A172 (cell line): Measurements from ENCODE around the gene TMEM150C. TPM values are rescaled to one million over a fixed set of nuclear protein-coding genes. Genes with fewer than 3 reads are reported as not detected.

Experiments used
- DNase-seq: peaks from one replicate; pipeline ENCODE4 v3.0.0-alpha.2; 2015; ENCODE audit warnings: low spot score
- total RNA-seq: library from RNA; depleted of rRNA; stranded (reverse); fragments of >200 nt; shearing (Covaris generic); gene quantifications from 2 replicates; pipeline ENCODE4 v1.2.3, GENCODE V29; 2014; rRNA removed

Gene TMEM150C
- 2.5 and 3.2 TPM in 2 replicates for total RNA-seq

DNA sequence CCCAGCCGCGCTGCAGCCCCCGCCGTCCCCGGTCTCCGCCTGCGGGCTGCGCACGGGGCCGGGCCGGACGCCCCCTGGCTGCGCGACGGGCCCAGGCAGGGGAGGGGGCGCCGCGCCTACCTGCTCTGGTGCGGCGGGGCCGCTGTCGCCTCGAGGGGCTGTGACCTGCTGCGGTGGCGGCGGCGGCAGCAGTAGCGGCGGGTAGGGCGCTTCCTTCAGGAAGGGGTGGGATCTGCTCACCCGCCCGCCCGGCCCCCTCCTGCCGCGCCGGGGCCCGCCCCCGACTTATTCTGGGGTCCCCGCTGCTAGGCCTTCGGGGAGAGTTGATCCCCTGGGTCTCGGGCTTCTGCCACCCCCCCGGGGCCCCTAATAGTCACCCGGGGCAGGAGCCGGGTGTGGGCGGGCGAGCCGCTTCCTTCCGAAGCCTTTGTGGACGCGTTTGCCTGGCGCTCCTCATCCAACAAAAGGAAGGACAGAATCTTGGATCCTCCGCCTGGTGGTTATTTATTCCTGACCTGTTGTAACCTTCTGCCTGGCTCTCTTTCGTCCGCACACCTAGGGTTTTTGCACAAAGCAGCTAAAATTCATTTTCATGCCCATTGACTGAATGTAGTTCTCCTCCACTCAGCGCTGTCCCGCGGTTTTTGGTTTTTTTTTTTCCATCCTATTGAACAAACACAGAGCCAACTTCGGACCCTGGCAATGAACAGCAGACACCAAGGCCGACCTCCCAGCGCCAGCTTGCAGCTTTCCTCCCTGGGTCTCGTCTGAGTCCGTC lies at the start of gene TMEM150C:
Gene TMEM150C (minus strand): TSS at position 203 of the 778 bp plus-strand sequence. CDS start 57,331 bp downstream, outside the sequence.
- DNase-seq = peak; percentile 17

DNA sequence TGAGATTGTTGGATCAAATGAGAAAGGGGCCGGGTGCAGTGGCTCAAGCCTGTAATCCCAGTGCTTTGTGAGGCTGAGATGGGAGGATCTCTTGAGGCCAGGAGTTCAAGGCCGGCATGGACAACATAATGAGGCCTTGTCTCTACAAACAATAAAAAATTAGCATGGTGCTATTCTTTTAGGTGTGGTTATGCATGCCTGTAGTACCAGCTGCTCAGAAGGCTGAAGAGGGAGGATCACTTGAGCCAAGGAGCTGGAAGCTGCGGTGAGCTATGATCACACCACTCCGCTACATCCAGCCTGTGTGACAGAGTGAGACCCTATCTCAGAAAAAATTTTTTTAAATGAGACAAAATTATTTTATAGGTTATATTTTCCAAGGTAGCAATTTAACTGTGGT lies 49.7 kb upstream of the TMEM150C start:
- DNase-seq = no peak

DNA sequence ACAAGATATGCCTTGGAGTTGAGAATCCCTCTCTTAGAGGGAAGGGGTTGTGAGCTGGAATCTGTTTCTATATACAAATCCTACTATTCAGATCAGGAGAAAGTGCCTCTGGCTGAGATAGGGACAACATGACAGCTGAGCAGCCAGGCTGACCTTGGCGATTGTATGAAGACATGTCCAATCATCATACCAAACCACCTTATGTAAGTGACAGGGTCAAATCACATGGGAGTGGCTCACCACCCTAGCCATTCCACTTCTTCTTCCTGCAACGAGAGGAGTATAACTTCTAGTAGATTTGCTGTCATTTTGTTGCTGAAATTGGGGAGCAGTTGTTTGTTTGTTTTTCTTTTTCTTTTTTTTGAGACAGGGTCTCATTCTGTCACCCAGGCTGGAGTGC lies 48.3 kb upstream of the TMEM150C start:
- no peak for DNase-seq

DNA sequence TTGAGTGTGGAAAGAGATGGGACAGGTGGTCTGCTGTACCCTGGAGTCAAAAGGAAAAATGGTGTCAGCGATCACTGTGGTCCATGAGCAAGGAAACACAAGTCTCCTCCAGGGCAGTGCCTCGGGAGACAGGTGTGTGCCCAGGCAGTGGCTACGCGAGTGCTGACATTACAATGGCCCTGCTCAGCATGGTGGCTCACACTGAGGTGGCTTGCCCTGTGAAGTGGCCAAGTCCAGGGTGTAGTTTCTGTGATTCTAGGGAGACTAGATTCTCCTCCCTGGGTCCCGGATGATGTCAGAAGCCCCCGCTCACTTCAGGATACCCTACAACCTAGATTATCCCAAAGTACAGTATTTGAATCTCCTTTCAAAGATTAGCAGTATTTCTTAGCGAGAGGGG lies 44.8 kb upstream of the TMEM150C start:
- DNase-seq = no peak

DNA sequence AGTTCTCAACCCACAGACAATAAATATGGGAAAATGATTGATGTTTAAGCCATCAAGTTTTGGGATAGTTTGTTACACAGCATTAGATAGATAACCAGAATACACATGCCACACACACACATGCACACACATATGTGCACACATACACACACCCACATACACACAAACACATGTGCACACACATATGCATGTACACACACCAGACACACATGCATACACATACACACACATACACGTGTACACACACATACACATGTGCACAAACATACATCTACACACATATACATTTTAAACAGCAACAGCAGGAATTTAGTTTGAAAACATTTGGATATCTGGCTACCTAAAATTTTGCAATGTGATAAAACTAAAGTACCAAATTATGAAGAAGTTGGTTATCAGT lies 42.7 kb upstream of the TMEM150C start:
- no peak for DNase-seq

DNA sequence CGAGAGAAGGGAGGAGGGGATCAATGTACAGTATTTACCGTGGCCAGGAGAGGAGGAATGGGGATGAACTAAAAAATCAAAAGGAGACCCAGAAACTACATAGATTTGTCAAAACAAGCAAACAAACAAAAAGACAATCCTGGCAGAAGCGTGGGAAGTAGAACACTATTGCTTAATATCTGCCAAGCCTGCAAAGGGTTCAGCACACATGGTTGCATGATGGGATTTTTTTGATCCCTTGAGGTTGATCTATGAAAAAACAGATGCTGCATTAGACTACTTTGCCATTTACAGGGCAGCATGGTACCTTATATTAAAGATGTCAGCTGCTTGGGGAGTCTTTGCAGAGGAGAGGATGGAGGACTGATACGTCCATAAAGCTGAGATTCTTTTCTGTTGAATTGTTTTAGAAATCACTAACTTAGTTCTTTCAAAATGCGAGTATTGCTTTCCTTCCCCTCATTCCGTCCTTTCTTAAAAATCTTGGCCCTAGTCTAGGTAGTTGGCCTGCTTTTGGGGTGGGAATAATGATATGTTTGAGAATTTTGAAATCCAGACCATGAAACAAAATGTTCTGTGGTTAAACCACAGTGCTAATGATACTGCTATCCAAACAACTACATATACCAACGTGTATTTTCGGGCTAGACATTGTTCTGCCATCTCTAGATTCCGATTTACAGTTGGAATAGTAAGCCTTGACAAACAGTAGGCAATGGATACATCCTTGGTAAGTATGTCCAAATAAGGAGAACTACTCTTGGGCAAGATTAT lies 39.6 kb upstream of the TMEM150C start:
- no peak for DNase-seq

DNA sequence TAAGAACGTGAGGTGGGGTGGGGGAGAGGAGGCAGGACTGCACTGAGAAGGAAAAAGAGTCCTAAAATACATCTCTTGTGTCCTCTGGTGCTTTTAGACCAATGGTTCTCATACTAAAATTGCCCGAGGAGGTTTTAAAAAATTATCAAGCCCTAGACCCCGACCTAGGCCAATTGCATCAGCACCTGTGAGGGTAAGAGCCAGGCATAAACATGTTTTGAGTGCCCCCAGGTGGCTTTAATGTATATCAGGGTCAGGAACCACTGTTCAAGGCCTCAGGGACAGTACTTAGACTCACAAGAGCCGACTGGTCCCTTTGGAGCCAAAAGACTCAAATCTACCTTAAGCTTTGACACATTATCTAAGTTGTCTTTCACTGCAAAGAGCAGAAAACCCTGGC lies 37.5 kb upstream of the TMEM150C start:
- DNase-seq = no peak

DNA sequence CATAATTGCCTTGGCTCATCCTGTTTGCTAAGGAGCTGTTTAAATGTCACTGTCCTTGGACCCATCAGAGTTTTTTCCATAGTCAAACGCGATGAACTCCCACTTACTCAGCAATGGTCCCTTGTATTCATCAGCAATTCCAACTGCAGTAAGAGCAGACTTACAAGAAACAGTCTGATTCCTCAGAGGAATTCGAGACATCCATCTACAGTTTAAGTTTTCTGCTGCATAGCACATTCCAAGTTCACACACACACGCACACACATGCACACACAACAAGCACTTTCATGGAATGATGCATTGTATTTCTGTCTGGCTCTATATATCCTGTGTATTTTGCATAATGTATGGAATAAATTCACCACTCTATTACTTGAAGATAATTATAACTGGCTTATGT lies 32.7 kb upstream of the TMEM150C start:
- DNase-seq = no peak

DNA sequence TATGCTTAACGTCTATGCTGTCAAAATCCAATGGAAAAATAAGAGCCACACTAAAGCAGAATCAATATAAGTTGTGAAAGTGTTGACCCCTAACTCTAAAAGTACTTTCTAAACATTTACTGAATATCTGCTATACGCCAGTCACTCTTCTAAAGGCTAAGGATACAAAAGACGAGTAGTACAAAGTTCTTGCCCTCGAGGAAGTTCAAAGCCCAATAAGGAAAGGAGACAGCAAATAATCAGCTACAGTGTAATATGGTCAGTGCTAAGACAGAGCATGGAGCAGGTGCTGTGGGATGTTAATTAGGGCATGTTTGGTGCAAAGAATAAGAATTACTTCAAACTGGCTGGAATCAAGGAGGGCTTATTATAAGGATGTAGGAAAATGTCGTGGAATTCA lies 31.6 kb upstream of the TMEM150C start:
- no peak for DNase-seq

DNA sequence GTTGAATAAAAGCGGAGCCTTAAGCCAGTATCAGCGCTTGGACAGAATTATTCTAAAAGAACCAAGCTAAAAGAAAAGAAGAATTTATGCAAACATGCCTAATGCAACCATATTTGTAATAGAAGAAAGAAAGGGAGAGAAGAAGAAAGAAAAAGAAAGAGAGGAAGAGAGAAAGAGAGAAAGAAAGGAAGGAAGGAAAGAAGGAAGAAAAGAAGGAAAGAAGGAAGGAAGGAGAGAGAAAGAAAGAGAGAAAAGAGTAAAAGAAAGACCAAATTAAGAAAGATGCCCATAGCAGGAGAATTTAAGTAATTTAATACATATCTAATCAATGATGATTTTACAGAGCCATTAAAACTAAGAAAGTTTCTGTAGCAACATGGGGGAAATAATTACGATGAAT lies 30.9 kb upstream of the TMEM150C start:
- no peak for DNase-seq

DNA sequence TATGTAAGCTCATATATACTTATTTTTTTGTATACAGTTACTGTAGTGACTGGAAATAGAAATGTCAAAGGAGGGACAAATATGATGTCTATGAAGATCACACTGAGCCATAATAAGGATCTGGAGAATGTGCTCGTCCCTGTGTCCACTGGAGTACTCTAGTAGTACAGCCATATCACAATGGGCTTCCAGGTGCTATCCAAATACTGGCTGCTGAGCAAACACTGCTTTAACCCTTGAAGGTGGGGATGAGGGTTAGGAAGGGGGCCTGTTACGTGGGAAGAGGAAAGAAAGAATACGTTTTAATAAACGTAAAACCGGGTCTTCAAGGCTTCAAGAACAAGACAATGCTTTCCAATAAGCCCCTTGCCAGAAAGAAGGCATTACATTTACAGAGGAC lies 29.8 kb upstream of the TMEM150C start:
- no peak for DNase-seq

DNA sequence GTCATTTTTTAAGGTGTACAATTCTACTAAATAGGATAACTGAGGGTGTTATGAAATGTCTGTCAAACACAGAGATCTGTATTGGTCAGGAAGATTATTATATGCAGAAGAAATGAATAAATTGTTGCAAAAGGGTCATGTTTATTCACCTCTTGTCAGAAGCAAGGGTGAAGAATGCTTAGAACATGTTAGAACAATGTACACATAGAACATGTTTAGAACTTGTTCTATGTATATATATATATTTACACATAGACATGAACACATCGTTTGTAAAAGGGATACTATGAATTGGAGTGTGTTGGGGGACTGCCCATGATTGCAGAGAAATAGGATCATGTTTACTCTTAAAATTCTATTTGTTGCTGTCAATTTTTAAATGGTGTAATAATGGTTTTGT lies 28.0 kb upstream of the TMEM150C start:
- no peak for DNase-seq

DNA sequence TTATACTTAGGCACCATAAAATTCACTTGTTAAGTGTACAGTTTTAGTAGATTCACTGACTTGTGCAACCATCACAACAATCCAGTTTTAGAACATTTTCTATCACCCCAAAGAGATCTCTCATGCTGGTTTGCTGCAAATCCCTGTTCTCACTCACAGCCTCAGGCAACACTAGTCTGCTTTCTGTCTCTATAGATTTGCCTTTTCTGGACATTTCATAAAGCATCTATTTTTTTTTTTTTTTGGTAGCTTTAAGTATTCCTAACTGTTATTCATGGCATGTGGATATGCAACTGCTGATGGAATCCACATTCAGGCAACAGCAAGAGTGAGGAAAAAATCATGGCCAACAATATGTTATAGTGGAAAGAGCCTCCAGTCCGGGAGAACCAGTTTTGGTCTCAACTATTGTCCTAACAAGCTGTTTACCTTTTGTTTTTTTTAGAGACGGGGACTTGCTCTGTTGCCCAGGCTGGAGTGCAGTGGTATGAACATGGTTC lies 27.0 kb upstream of the TMEM150C start:
- DNase-seq = no peak

DNA sequence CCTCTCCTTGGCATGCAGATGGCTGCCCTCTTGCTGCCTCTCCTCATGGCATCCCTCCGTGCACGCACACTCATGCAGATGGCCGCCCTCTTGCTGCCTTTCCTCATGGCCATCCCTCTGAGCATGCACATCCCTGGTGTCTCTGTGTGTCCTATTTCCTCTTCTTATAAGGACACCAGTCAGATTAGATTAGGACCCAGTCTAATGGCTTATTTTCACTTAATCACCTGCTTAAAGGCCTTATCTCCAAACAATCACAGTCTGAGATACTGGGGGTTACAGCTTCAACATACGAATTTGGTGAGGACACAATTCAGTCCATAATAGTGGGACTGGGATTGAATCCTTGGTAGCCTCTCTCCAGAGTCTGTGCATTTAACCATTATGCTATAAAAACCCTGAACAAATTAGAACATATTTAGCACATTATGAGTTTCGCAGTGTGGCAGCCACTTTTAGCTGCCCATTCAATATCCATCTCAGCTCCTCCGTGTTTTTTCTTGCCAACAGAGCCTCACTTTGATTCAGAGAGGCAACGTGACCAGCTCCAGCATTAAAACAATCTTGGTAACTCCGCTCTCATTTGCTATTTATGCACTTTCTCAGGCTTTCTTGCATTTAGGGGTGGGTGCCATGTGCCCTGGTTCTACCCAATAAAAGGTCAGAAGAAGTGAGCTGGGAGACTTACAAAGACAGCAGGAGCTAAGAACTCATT lies 26.2 kb upstream of the TMEM150C start:
- no peak for DNase-seq

DNA sequence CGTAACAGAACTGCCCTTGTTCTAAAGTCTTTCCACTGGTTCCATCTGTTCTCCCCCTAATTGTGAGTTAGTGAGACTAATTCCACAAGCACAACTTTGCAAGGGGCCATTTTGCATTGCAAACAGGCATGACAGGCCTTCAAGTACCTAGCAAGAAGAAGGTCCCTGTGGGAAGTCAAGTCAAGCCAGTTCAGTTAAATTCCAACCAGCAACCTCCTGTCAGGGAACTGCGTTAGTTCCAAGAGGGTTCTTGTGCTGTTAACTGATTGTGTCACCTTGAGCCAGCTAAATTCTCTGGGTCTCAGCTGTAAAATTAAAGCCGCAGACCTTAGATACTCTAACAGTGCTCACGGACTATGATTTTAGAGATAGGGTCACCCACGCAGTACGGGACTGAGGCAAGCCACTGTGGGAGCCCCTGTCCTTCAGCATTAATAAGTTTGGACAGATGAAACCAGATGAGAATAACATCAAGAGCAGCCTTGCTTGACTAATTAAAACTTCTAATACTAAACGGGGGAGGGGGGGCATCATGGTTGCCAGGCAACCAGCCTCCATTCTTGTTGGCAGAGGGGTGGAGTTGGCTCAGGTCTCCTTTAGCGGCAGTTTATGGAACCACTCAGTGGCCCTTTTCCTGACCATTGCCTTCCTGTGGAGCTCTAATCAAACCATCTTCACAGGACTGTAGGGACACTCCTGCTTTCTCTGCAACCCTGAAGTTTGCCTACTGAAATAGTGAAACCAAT lies 24.1 kb upstream of the TMEM150C start:
- DNase-seq = no peak

DNA sequence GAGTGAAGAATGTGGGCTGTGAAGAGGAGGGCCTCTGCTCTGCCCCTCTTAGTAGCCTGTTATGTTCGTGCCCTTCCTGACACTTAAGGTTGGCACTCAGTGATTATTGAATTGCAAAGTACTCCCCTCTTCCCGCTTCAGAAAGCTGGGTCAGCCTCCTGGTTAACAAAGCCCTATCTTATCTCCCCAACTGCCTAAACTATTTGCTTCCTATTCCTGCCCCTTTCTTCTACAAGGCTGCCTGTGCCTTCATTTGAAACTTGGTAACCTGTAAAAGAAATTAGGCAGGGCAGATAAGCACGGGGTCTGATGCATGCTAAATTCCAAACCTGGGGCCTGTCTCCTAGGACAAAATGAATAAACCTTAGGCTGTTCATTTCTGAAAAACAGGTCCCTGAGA lies 23.1 kb upstream of the TMEM150C start:
- no peak for DNase-seq

DNA sequence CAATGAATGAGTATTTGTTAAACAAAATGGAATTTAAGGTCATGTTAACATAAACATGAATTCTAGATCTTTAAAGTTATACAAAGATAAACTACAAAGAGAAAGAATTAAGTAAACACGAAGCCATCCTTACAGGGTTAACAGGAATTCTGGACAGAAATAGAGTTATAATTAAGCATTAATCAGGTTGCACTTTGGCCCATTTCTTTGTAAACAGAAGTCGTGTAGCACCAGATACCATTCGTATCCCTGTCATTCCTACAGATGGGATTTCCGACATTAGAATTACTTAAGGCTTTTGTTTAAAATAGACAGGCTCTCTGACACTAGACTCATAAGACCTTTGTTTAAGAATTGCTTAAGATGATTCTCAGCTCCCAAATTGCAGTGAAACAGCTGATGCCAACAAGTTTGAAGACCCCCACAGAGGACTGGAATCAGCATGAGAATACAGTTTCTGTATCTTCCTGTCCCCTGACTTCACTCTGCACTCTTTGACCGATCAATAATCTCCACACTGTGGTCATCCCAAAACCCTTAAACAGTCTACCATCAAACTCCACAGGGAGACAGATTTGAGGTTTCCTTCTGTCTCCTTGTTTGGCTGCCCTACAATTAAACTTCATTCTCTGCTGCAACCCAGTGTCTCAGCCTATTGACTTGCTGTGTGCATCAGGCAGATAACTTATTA lies 22.3 kb upstream of the TMEM150C start:
- DNase-seq = no peak

DNA sequence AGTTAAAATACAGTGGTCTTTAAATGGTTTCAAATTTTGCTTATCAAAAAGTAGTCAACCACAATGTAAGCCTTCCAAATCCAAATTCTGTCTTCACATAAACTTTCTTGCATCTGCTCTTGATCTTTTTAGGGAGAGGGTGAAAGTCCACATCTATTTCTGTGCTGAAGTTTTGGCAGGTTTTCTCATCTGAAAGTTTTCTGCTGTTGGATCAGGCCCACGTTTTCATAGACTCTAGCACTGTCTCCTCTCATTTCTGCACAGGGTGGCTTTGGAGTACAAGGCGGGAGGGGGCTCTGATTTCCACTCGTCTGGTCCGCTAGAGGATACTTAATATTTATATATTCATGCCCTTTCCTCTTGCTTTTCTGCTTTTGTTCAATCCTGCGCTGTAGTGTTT lies 18.1 kb upstream of the TMEM150C start:
- DNase-seq = no peak

DNA sequence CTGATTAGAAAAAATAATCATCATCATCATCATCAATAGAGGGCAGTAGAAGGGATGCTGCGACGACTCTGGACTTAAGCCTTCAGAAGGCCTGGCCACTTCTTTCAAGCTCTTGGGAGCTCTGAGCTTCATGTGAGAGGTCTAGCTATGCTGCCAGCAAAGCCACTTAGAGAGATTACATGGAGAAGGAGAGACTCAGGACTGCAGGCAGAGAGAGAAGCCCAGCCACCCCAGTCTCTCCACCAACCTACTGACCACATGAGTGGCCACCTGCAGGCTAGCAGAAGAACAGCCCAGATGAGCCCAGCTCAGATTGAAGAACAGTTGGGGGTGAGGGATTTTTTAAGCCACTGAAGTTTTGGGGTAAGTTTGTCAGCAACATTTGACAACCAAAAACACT lies 17.1 kb upstream of the TMEM150C start:
- no peak for DNase-seq

DNA sequence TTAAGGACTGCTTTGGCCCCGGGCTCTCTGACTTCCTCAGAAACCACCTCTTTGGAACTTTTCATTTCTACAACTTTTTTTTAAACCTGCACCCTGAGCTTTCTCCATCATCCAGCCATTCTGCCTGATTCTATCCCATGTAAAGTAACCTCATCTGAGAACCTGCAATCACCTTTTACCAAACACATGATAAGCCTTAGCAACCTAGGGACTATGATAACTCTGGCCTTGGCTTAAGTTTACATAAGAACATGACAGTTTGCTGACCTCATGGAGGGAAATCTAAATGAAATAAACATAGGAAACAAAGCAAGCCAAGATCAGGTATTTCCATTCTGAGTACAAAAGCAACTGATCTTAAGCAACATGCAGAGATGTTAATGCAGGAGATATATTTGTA lies 15.7 kb upstream of the TMEM150C start:
- no peak for DNase-seq

DNA sequence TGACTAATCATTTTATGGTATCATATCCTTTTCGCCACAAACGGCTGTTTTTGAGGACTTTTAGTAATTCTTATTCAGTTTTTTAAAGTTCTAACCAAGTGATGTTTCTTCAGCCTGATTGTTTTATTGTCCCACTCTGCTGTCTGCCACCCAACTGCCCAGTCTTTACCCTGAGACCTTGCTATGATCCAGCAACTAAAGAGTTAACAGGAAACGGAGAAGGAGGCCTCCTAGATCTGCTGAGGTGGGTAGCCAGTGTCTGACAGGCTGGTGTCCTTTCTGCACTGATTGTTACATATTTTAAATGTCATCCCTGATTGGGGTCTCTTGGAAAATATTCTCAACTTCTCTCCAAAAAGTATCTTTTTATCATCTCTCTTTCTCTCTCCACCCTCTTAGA lies 7.9 kb upstream of the TMEM150C start:
- no peak for DNase-seq
